ENCODE measurements around the gene MDFIC.
"Not testable (repeated sequence)": the region's sequence is repeated elsewhere in the genome, so short reads cannot be mapped to it uniquely, and the experiment has no call there.

The MDFIC gene, protein sequence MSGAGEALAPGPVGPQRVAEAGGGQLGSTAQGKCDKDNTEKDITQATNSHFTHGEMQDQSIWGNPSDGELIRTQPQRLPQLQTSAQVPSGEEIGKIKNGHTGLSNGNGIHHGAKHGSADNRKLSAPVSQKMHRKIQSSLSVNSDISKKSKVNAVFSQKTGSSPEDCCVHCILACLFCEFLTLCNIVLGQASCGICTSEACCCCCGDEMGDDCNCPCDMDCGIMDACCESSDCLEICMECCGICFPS

GRCh38 chr7:114922026-114922651, at the start of gene MDFIC:
TSS of gene MDFIC (plus strand) at chr7:114922094. CDS start at chr7:114923034, 940 bp downstream.
- Histone ChIP-seq H3K4me3 (peak within 1 kb of the TSS; percentile 54), H3K36me3 (replicated peaks) (no peaks in the 10 kb centered on the region), H3K27me3 (ENCODE audit: low read depth) (no peaks in the 10 kb centered on the region), H3K4me1 (peaks cover 7% of the 10 kb centered on the region), H3K9me3 (no peaks in the 10 kb centered on the region)
- in situ Hi-C loops (cut with MboI; ENCODE audit: low sequenced_read_pairs), result no loop called here
- peak; percentile 16 to 55 for DNase-seq (ENCODE audit: low spot score in 2 of 2)

GRCh38 chr7:114874170-114874569, 47.7 kb upstream of the MDFIC start:
- in situ Hi-C loops (cut with MboI; ENCODE audit: low sequenced_read_pairs), result no loop called here
- no peaks in the 10 kb centered on the region; the same call in 1 of the 2 replicates for H3K27me3 ChIP-seq (ENCODE audit: low read depth)
- H3K4me3 ChIP-seq, result no peak overlapping the region
- H3K36me3 ChIP-seq (replicated peaks), result no peaks in the 10 kb centered on the region
- H3K9me3 ChIP-seq, result no peaks in the 10 kb centered on the region
- H3K4me1 ChIP-seq, result no peaks in the 10 kb centered on the region
- no peak for DNase-seq (ENCODE audit: low spot score in 2 of 2)

GRCh38 chr7:114875186-114875585, 46.7 kb upstream of the MDFIC start:
- Histone ChIP-seq H3K36me3 (replicated peaks) (no peaks in the 10 kb centered on the region), H3K4me3 (no peak overlapping the region), H3K4me1 (no peaks in the 10 kb centered on the region), H3K9me3 (no peaks in the 10 kb centered on the region), H3K27me3 (ENCODE audit: low read depth) (no peaks in the 10 kb centered on the region; the same call in 1 of the 2 replicates)
- no peak for DNase-seq (ENCODE audit: low spot score in 2 of 2)
- in situ Hi-C loops (cut with MboI; ENCODE audit: low sequenced_read_pairs), result no loop called here

DNA sequence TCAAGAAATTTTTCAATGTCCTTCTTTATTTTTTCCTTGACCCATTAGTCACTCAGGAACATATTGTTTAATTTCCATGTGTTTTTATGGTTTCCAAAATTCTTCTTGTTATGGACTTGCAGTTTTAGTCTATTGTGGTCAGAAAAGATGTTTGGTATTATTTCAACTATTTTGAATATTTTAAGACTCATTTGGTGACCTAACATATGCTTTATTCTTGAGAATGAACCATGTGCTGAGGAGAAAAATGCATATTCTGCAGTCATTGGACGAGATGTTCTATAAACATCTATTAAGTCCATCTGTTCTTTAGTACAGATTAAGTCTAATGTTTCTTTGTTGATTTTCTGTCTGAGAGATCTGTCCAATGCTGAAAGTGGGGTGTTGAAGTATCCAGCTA, 42.3 kb upstream of the MDFIC start:
- H3K27me3 ChIP-seq (ENCODE audit: low read depth), result no peaks in the 10 kb centered on the region
- H3K9me3 ChIP-seq, result no peaks in the 10 kb centered on the region
- in situ Hi-C loops (cut with MboI; ENCODE audit: low sequenced_read_pairs), result no loop called here
- H3K4me1 ChIP-seq, result no peaks in the 10 kb centered on the region
- no peak for DNase-seq (ENCODE audit: low spot score in 2 of 2)
- no peaks in the 10 kb centered on the region for H3K36me3 ChIP-seq (replicated peaks)
- H3K4me3 ChIP-seq, result no peak overlapping the region

GRCh38 chr7:114885836-114886235, 36.1 kb upstream of the MDFIC start:
- Histone ChIP-seq H3K27me3 (ENCODE audit: low read depth) (0 out of 2 replicates have a peak, but pooled peaks cover 3% of the 10 kb centered on the region), H3K36me3 (replicated peaks) (no peaks in the 10 kb centered on the region), H3K9me3 (no peaks in the 10 kb centered on the region), H3K4me3 (no peak overlapping the region), H3K4me1 (no peaks in the 10 kb centered on the region)
- in situ Hi-C loops (cut with MboI; ENCODE audit: low sequenced_read_pairs), result no loop called here
- DNase-seq (ENCODE audit: low spot score in 2 of 2), result no peak

GRCh38 chr7:114886241-114886640, 35.7 kb upstream of the MDFIC start:
- H3K4me3 ChIP-seq, result no peak overlapping the region
- no peaks in the 10 kb centered on the region for H3K9me3 ChIP-seq
- no peaks in the 10 kb centered on the region for H3K4me1 ChIP-seq
- no peaks in the 10 kb centered on the region for H3K36me3 ChIP-seq (replicated peaks)
- in situ Hi-C loops (cut with MboI; ENCODE audit: low sequenced_read_pairs), result no loop called here
- H3K27me3 ChIP-seq (ENCODE audit: low read depth), result 0 out of 2 replicates have a peak, but pooled peaks cover 3% of the 10 kb centered on the region
- DNase-seq (ENCODE audit: low spot score in 2 of 2), result no peak

DNA sequence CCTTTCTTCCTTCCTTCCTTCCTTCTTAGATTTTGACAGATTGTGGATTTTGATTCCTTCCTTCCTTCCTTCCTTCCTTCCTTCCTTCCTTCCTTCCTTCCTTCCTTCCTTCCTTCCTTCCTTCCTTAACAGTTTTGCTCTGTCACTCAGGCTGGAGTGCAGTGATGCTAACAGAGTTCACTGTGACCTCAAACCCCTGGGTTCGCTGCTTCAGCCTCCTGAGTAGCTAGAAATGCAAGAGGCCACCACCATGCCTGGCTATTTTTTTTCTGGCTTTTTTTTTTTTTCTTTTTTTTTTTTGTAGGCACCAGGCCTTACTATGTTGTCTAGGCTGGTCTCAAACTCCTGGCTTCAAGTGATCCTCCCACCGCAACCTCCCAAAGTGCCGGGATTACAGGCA, 32.8 kb upstream of the MDFIC start:
- in situ Hi-C loops (cut with MboI; ENCODE audit: low sequenced_read_pairs); H3K27me3 ChIP-seq (ENCODE audit: low read depth); H3K4me1 ChIP-seq; DNase-seq (ENCODE audit: low spot score in 2 of 2); H3K9me3 ChIP-seq; H3K4me3 ChIP-seq; H3K36me3 ChIP-seq (replicated peaks): not testable (repeated sequence)

- Histone ChIP-seq H3K9me3 (no peaks in the 10 kb centered on the region), H3K36me3 (replicated peaks) (no peaks in the 10 kb centered on the region), H3K27me3 (ENCODE audit: low read depth) (0 out of 2 replicates have a peak, but pooled peaks cover 1% of the 10 kb centered on the region), H3K4me1 (no peaks in the 10 kb centered on the region), H3K4me3 (no peak overlapping the region)
- in situ Hi-C loops (cut with MboI; ENCODE audit: low sequenced_read_pairs), result no loop called here
- no peak for DNase-seq (ENCODE audit: low spot score in 2 of 2)
Measured at GRCh38 chr7:114889646-114890285, 32.1 kb upstream of the MDFIC start.

DNA sequence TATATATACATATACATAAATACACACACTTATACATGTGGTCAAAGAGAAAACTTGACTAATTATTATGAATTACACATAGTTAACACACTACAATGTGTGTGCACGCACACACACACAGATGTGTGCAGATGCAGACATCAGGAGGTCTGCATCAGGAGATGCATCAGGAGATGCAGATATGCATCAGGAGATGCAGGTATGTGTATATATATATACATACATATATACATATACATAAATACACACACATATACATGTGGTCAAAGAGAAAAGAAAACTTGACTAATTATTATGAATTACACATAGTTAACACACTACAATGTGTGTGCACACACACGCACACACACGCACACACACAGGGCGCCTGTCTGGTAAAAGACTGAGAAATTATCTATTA, 31.3 kb upstream of the MDFIC start:
- DNase-seq (ENCODE audit: low spot score in 2 of 2), result no peak
- in situ Hi-C loops (cut with MboI; ENCODE audit: low sequenced_read_pairs), result no loop called here
- no peaks in the 10 kb centered on the region for H3K36me3 ChIP-seq (replicated peaks)
- no peaks in the 10 kb centered on the region for H3K9me3 ChIP-seq
- H3K4me1 ChIP-seq, result no peaks in the 10 kb centered on the region
- no peaks in the 10 kb centered on the region for H3K27me3 ChIP-seq (ENCODE audit: low read depth)
- H3K4me3 ChIP-seq, result no peak overlapping the region

- H3K27me3 ChIP-seq (ENCODE audit: low read depth), result no peaks in the 10 kb centered on the region
- no peak overlapping the region for H3K4me3 ChIP-seq
- no peaks in the 10 kb centered on the region for H3K36me3 ChIP-seq (replicated peaks)
- in situ Hi-C loops (cut with MboI; ENCODE audit: low sequenced_read_pairs), result no loop called here
- H3K9me3 ChIP-seq, result no peaks in the 10 kb centered on the region
- no peaks in the 10 kb centered on the region for H3K4me1 ChIP-seq
- no peak for DNase-seq (ENCODE audit: low spot score in 2 of 2)
Measured at GRCh38 chr7:114900127-114900526, 21.8 kb upstream of the MDFIC start.

DNA sequence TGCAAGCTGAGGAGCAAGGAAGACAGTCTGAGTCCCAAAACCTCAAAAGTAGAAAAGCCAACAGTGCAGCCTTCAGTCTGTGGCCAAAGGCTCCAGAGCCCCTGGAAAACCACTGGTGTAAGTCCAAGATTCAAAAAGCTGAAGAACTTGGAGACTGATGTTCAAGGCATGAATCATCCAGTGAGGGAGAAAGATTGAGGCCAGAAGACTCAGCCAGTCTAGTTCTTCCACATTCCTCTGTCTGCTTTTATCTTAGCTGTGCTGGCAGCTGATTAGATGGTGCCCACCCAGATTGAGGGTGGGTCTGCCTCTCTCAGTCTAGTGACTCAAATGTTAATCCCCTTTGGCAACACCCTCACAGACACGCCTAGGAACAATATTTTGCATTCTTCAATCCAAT, 20.1 kb upstream of the MDFIC start:
- Histone ChIP-seq H3K4me3 (no peak overlapping the region), H3K36me3 (replicated peaks) (no peaks in the 10 kb centered on the region), H3K4me1 (no peaks in the 10 kb centered on the region), H3K9me3 (no peaks in the 10 kb centered on the region), H3K27me3 (ENCODE audit: low read depth) (no peaks in the 10 kb centered on the region)
- in situ Hi-C loops (cut with MboI; ENCODE audit: low sequenced_read_pairs), result no loop called here
- DNase-seq (ENCODE audit: low spot score in 2 of 2), result no peak

- no peak overlapping the region for H3K4me3 ChIP-seq
- H3K4me1 ChIP-seq, result no peaks in the 10 kb centered on the region
- H3K27me3 ChIP-seq (ENCODE audit: low read depth), result no peaks in the 10 kb centered on the region
- in situ Hi-C loops (cut with MboI; ENCODE audit: low sequenced_read_pairs), result no loop called here
- H3K36me3 ChIP-seq (replicated peaks), result no peaks in the 10 kb centered on the region
- no peaks in the 10 kb centered on the region for H3K9me3 ChIP-seq
- DNase-seq (ENCODE audit: low spot score in 2 of 2), result no peak
Measured at GRCh38 chr7:114903131-114903530, 18.8 kb upstream of the MDFIC start.

DNA sequence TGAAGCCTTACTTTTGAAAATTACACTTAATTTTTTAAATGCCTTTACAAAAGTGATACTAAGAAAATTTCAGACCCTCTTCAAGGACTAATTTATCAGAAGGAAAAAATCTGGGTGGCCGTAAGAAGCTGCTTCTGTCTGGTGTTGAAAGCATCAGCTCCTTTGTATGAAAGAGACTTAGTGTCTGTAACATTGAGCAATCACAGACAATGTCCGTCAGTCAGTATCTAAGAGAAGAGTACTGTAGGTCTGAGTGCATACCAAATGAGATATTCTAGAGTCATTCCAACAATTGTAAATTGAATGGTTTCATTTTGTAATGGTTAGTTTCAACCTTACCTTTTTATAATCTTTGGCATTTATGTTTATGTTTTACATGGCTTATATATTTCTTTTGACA, 11.1 kb upstream of the MDFIC start:
- in situ Hi-C loops (cut with MboI; ENCODE audit: low sequenced_read_pairs), result no loop called here

GRCh38 chr7:114911411-114911810, 10.5 kb upstream of the MDFIC start:
- Histone ChIP-seq H3K36me3 (replicated peaks) (no peaks in the 10 kb centered on the region), H3K9me3 (no peaks in the 10 kb centered on the region), H3K4me3 (no peak overlapping the region), H3K27me3 (ENCODE audit: low read depth) (no peaks in the 10 kb centered on the region), H3K4me1 (no peaks in the 10 kb centered on the region)
- no peak for DNase-seq (ENCODE audit: low spot score in 2 of 2)
- in situ Hi-C loops (cut with MboI; ENCODE audit: low sequenced_read_pairs), result no loop called here

More for the DNA sequence above, 11.1 kb upstream of the MDFIC start:
- H3K4me1 ChIP-seq, result no peaks in the 10 kb centered on the region
- no peaks in the 10 kb centered on the region for H3K36me3 ChIP-seq (replicated peaks)
- H3K9me3 ChIP-seq, result no peaks in the 10 kb centered on the region
- no peak overlapping the region for H3K4me3 ChIP-seq
- DNase-seq (ENCODE audit: low spot score in 2 of 2), result no peak
- H3K27me3 ChIP-seq (ENCODE audit: low read depth), result no peaks in the 10 kb centered on the region

Measured in HAP-1 (cell line).